ENCODE results near the gene ASXL2.
"Not testable (repeated sequence)": the region's sequence is repeated elsewhere in the genome, so short reads cannot be mapped to it uniquely, and the experiment has no call there.

The ASXL2 gene

GRCh38 chr2:25831746-25832449, 46.4 kb downstream of the ASXL2 start:
- DNase-seq: no peak

DNA sequence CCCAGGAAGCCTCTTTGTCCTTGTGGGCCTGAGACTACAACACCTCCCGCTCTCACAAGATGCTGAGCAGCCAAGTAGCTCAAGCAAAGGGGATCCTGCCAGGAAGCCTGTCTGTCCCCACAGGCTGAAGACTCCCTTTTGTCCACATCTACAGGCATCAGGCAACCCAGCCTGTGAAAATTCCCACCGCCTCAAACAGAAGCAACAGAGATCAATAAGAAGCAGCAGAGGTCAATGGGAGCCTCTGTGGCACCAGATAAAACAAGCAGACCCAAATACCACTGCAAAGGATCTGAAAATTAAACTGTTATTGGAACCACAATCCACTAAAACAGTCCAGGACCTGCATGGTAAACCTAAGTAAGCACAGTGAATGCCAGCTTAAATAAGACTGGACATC, 48.5 kb downstream of the ASXL2 start:
- DNase-seq: no peak

GRCh38 chr2:25829377-25829704, 48.9 kb downstream of the ASXL2 start:
- DNase-seq: no peak

- not testable (repeated sequence) for DNase-seq
Measured at GRCh38 chr2:25828532-25829376, 49.5 kb downstream of the ASXL2 start.

GRCh38 chr2:25825238-25825637, 53.0 kb downstream of the ASXL2 start:
- DNase-seq: no peak

DNA sequence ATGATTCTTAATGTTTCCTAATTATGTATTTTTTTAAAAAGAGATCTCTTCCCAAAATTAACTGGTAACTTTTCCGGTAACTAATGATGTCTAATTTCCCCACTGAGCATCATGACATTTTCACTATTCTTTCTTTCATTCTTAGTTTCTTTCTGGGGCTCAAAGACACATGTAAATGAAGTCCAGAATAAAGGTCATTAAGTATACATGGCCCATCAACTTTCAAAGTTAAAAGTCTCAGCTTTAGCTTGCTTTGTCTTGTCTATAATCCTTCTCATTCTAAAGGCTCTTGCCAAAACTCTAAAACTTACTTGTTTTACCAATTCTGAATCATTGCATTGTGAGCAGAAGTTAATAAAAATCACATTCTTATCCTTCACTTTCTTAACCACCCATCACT, 53.6 kb downstream of the ASXL2 start:
- no peak for DNase-seq

DNA sequence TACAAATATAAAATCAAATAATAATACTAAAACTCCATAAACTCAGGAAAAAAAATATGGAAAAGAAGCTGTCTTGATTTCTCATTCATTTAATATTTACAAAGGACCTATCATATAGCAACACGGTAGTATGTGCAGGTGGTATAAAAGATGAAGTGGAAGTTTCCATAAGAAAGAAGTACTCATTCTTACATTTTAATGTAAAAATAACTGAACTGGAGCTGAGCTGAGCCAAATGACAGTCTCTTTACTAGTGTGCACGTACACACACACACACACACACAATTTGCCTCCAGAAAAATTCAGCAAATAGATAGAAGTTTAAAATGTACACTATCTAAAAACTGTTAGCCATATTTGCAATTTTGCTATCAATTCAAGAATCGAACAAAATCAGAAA, 54.1 kb downstream of the ASXL2 start:
- no peak for DNase-seq

DNA sequence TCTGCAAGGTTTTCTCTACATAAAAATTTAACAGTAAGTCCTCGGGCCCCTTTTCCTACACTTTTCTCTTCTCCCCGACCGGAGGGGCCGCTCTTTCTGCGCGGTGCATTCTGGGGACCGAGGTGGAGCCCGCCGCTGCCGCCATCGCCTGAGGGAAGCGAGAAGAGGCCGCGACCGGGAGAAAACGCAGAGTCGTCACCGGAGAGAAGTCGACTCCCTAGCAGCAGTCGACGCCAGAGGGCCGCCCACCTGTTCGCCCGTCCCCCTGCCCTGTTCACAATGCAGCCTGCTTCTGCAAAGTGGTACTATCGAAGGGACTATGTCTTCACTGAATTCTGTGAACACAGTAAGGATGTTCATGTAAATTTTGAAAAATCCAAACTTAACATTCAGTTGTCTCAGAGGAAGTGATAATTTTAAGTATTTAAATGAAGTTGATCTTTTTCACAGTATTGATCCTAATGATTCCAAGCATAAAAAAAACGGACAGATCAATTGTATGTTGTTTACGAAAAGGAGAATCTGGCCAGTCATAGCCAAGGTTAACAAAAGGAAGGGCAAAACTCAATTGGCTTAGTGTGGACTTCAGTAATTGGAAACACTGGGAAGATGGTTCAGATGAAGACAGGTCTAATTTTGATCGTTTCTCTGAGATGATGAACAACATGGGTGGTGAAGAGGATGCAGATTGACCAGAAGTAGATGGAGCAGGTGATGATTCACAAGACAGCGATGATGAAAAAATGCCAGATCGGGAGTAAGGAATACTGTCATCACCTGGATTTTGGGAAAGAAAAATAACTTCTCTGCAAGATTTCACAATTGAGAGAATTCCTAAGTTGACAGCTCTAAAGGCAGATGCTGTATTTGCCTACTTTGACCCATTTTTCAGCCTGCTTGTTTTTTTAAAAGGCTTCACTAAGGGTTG, 55.8 kb downstream of the ASXL2 start:
- DNase-seq: no peak

DNA sequence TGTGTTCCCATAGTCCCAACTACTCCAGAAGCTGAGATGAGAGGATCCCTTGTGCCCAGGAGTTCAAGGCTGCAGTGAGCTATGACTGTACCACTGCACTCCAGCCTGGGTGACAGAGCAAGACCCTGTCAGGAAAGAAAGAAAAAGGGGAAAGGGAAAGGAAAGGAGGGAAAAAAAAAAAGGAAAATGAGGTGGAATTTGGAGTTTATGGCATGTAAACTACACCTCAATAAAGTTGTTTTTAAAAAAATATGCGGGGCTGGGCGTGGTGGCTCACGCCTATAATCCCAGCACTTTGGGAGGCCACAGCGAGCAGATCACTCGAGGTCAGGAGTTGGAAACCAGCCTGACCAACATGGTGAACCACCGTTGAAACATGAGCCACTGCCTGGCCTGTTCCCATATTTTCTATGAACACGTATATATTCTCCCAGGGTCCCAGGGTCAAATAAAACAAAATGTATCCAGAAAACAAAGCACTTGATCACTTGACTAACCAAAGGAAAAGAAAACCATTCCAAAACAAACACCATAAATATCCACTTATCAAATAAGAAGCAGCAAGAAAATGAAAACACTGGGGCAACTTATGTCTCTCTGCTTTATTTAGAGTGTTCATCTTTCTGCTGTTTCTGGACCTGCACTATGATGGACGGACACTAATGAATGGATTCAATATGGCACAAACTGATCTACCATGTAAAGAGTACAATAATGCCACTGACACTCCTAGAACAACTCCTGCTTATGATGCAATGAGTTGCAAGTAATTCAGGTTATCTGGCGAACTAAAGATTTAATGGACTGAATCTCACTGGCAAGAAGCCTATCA, 56.8 kb downstream of the ASXL2 start:
- DNase-seq: no peak

DNA sequence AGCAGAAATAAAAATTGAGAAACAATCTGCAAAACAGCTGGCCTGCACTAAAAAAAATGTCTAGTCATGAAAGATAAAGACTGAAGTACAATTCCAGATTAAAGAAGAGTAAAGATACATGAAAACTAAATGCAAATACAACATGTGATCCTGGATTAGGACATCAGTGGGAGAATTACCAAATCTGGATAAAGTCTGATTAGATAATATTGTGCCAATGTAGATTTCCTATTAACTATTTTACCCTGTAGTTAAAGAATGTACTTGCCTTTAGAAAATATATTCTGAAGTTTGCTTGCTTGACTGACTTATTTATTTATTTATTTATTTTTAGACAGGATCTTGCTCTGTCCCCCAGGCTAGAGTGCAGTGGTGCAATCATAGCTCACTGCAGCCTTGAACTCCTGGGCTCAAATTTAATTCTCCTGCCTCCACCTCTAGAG, 58.7 kb downstream of the ASXL2 start:
- DNase-seq: no peak

- DNase-seq: no peak
Measured at GRCh38 chr2:25817630-25818029, 60.7 kb downstream of the ASXL2 start.

GRCh38 chr2:25817006-25817405, 61.3 kb downstream of the ASXL2 start:
- no peak for DNase-seq

GRCh38 chr2:25816249-25816648, 62.0 kb downstream of the ASXL2 start:
- no peak for DNase-seq

DNA sequence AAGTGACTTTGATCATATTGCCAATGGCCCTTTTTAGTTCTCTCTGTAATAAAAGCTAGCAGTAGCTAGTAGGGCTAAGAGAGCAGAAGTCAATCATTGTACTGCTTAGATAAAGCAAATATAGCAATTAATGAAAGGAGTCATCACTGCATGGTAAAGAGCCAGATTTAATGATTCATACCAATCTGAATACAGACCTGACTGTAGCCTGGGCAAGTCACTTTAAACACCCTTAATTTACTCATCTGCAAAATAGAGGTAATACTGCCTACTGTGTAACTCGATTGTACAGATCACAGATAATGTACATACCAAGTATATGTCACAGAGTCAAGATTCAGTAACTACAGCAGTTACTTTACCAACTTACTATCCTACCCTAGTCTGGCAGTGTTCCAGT, 63.6 kb downstream of the ASXL2 start:
- DNase-seq: no peak

DNA sequence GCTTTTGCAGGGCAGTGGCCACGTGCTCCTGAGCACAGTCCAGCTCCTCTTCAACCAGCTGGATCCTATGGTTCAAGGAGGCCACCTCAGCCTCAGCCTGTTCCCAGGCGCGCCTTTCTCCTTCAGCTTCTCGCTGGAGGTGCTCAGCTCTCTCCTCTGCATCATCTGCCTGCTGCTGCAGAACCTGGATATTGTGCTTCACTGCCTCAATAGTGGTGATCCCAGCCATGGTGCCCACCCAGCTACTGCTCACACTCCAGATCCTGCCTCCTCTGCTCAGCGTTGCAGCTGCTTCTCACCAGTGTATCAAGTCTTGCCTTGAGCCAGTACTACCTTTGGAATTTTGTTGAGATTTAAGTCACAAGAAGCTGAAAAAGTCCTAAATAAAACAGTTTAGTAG, 67.9 kb downstream of the ASXL2 start:
- DNase-seq: no peak

GRCh38 chr2:25809646-25810045, 68.6 kb downstream of the ASXL2 start:
- DNase-seq: no peak

DNA sequence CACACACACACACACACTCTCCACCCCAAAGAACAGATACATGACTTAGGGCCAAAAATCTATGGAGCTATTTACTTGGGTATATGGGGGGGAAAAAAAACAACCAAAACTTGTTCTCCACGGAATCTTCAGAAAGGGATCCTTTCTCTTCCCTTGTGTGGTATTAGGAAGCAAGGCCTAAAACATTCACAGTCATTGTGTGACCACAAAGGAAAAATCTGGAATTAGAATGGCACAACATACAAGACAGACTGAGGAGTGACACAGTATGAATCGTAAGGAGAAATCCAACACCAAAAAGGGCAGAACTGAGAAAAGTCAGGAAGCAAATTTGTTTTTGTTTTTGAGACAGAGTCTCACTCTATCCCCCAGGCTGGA, 70.3 kb downstream of the ASXL2 start:
- no peak for DNase-seq

DNA sequence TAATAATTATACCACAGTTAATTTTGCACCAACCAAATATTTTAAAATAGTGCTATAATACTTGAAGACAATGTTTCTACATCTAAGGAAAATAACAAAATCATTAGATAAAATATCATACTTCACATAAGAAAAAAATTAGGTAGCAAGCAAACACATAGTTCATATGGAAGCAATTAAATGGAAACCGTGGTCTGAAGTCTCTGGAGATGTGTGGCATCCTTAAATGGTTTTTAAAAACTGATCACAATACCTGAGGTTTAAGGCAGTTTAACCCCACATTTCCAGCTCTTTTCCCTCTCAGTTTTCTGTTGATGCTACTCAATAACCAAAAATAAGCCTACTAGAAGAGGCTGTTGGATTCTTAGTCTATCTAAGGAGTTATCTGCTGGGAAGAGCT, 71.3 kb downstream of the ASXL2 start:
- no peak for DNase-seq

DNA sequence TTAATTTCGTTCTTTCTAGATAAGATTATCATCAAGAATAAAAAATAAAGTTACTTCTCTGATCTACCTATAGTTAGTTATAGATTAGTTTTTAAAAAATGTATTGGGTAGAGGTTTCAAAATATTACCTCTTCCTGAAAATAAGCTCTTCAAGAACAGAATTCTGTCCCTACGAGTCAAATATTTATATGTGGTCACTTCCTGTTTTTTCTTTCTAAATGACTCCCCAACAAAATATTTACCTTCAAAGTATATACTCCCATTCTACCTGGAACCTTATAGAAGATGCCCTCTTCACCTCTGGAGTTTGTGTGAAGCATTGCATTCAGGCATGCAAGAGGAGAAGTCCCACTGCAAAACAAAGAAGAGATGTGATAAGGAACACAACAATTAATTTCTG, 72.3 kb downstream of the ASXL2 start:
- no peak for DNase-seq

GRCh38 chr2:25804338-25804737, 73.9 kb downstream of the ASXL2 start:
- DNase-seq: no peak

GRCh38 chr2:25799301-25799700, 79.0 kb downstream of the ASXL2 start:
- no peak for DNase-seq

Data from cortex of kidney (tissue), 1 donor.